NB4 (cell line): Measurements from ENCODE around the gene TANC2.

Source experiments
- DNase-seq: peaks from one replicate; pipeline ENCODE4 v3.0.0; 2010; ENCODE audit warnings: low read depth
- H3K4me3 ChIP-seq: one replicate; pipeline ENCODE4 v1.5.1; 2011; ENCODE audit warnings: mild to moderate bottlenecking, low read depth, low read length, moderate library complexity
- MYC ChIP-seq: IDR thresholded peaks from 2 replicates; pipeline ENCODE4 v1.6.1; 2011; ENCODE audit warnings: low read depth, low read length
- POLR2A ChIP-seq: IDR thresholded peaks from 2 replicates; pipeline ENCODE4 v1.6.1; 2011; ENCODE audit warnings: mild to moderate bottlenecking; ENCODE audit not compliant: insufficient read length; ENCODE audit errors: extremely low read depth
- TF ChIP-seq, protein P1 (sequence below): IDR thresholded peaks from one replicate; pipeline ENCODE4 v1.5.1; 2012; ENCODE audit warnings: low read depth, low read length
- TF ChIP-seq, protein P2 (sequence below): IDR thresholded peaks from 2 replicates; pipeline ENCODE4 v1.6.1; 2011; ENCODE audit warnings: low read depth, low read length

TANC2 gene

DNA sequence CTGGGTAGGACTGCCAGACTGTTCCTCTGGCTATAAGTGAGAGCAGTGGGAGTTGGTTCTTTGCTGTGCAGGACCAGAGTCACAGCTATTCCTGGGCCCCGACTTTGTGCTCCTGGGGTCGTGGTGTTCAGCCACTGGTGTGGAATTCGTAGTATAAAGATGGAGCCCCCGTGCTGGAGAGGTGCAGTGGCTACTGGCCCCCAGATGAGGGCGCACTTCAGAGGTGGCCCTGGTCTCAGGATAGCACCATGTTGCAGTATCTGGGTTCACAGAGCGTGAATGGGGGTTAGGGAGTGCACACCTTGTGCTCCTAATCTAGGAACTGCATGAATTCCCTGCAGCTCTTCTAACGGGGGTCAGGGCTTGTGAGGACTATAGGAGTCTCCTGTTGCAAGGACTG is 21.1 kb downstream of the TANC2 start:
- DNase-seq, result no peak
- TF ChIP-seq, protein P1, sequence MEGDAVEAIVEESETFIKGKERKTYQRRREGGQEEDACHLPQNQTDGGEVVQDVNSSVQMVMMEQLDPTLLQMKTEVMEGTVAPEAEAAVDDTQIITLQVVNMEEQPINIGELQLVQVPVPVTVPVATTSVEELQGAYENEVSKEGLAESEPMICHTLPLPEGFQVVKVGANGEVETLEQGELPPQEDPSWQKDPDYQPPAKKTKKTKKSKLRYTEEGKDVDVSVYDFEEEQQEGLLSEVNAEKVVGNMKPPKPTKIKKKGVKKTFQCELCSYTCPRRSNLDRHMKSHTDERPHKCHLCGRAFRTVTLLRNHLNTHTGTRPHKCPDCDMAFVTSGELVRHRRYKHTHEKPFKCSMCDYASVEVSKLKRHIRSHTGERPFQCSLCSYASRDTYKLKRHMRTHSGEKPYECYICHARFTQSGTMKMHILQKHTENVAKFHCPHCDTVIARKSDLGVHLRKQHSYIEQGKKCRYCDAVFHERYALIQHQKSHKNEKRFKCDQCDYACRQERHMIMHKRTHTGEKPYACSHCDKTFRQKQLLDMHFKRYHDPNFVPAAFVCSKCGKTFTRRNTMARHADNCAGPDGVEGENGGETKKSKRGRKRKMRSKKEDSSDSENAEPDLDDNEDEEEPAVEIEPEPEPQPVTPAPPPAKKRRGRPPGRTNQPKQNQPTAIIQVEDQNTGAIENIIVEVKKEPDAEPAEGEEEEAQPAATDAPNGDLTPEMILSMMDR, result peak; percentile 34
- TF ChIP-seq MYC, result no peak
- no peak for TF ChIP-seq POLR2A
- TF ChIP-seq, protein P2, sequence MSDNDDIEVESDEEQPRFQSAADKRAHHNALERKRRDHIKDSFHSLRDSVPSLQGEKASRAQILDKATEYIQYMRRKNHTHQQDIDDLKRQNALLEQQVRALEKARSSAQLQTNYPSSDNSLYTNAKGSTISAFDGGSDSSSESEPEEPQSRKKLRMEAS, result no peak
- H3K4me3 ChIP-seq, result no peak overlapping the region

DNA sequence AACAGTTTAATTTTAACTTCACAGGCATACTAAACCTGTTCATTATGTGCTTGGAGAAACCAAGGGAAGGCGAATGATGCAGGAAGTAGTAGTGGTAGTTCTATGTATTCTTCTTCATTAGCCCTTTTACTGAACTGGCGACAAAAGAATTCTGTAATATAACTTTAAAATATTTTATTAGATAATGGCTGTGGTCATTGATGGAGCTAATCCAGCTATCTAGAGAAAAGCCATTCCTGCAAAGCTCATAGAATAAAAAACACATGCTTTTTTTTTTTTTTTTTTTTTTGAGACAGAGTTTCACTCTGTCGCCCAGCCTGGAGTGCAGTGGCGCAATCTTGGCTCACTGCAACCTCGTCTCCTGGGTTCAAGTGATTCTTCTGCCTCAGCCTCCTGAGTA is 23.5 kb downstream of the TANC2 start:
- DNase-seq, result no peak
- TF ChIP-seq, protein P2, result no peak
- TF ChIP-seq POLR2A, result no peak
- no peak for TF ChIP-seq MYC
- TF ChIP-seq, protein P1, result no peak
- H3K4me3 ChIP-seq, result no peak overlapping the region

DNA sequence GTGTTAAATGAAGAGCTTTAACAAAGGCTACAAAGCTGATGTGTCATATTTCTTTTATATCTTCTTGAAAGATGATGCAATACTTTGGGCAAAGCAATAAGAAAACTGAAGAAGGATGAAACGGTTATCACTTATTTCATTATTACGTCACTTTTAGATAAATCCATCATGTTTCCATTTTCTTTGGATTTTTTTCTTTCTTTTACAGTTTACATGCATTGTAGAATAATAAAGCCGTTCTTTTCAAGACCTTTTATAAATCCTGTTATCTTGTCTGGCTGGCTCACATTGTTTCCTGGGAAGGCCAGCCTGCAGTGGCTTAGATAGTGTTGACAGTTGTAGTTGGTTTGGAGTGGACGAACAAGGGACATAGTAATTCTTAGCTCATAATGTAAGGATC is 28.9 kb downstream of the TANC2 start:
- DNase-seq, result peak; percentile 5
- H3K4me3 ChIP-seq, result no peak overlapping the region
- TF ChIP-seq, protein P2, result no peak
- TF ChIP-seq, protein P1, result no peak

DNA sequence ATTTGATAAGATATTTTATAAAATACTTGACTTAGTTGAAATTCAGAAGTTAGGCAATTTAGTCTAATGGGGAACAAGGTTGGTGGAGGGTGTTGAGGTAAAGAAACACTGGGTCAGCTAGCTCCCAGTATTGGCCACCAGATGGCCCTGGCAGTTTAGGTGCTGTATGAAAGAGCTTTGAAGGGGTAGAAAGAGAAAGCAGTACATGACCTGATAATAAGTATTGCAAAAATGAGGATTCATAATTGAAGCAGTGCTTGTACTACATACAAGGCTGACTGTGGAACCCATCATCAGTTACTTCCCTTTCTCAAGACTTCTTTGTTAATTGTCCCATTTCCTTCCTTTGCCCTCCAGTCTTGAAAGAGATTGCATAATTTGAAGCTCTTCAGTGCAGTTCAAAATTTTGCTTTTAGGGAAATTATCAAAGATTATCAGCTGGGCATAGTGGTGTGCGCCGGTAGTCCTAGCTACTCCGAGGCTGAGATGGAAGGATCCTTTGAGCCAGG is 29.4 kb downstream of the TANC2 start:
- peak; percentile 89 for DNase-seq
- TF ChIP-seq, protein P2, result no peak
- TF ChIP-seq, protein P1, result peak; percentile 70
- H3K4me3 ChIP-seq, result no peak overlapping the region

DNA sequence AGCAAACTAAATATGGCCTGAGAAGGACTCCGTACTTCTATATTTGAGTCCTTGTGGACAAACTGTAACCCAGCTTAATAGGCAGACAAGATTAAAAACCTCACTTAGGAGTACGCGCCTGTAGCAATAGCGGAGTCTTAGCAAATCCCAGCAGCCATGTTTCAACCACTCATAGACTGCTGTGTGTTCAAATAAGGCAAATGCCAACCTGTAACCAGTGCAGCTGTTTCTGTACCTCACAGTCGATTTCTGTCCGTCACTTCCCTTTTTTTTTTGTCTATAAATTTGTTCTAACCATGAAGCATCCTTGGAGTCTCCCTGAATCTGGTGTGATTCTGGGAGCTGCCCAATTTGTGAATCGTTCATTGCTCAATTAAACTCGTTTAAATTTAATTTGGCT is 30.2 kb downstream of the TANC2 start:
- DNase-seq, result peak; percentile 38
- TF ChIP-seq MYC (no peak), POLR2A (no peak)
- TF ChIP-seq, protein P1, result no peak
- TF ChIP-seq, protein P2, result no peak
- no peak overlapping the region for H3K4me3 ChIP-seq

DNA sequence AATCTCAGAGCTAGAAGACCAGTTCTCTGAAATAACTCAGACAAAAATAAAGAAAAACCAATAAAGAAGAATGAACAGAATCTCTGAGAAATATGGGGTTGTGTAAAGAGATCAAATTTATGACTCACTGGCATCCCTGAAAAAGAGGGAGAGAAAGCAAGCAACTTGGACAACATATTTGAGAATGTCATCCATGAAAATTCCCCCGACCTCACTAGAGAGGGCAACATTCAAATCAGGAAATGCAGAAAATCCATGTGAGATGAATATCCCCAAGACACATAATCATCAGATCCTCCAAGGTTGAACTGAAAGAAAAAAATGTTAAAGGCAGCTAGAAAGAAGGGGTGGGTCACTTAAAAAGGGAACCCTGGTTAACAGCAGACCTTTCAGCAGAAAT is 32.1 kb downstream of the TANC2 start:
- TF ChIP-seq, protein P2, result no peak
- TF ChIP-seq POLR2A, result no peak
- no peak for TF ChIP-seq MYC
- TF ChIP-seq, protein P1, result no peak
- no peak overlapping the region for H3K4me3 ChIP-seq
- no peak for DNase-seq
